GM19328 (cell line): Measurements from ENCODE around the gene DPEP1.

Experiments used
- ATAC-seq: cut with Tn5 transposase; IDR thresholded peaks from one replicate; pipeline ENCODE4 v1.9.1; 2021; ENCODE audit warnings: mild to moderate bottlenecking, moderate library complexity; ENCODE audit not compliant: unreplicated experiment

The DPEP1 gene

GRCh38 chr16:89598199-89598598 lies 15.2 kb upstream of the DPEP1 start:
- no peak for ATAC-seq

DNA sequence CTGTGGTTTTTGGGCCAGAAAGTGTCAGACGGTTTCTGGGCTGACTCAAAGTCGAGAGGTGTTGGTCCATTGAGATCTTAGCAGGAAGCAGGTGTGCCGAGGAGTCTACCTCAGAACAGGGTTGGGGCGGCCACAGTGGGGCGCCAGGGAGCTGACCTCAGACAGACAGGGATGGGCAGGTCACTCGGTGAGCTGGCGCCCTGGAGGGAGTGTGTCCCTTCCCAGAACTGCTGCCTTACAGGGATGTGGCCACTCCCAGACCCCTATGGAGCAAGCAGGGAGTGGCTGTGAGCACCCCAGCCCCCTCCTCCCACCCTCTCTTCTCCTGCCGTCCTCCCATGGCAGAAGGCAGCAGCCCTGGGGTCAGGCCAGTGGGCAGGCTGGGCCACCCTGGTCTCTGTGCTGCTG lies 14.0 kb upstream of the DPEP1 start:
- no peak for ATAC-seq

GRCh38 chr16:89599902-89600301 lies 13.5 kb upstream of the DPEP1 start:
- ATAC-seq, result no peak

- no peak for ATAC-seq
Measured at GRCh38 chr16:89600427-89600826, 13.0 kb upstream of the DPEP1 start.

DNA sequence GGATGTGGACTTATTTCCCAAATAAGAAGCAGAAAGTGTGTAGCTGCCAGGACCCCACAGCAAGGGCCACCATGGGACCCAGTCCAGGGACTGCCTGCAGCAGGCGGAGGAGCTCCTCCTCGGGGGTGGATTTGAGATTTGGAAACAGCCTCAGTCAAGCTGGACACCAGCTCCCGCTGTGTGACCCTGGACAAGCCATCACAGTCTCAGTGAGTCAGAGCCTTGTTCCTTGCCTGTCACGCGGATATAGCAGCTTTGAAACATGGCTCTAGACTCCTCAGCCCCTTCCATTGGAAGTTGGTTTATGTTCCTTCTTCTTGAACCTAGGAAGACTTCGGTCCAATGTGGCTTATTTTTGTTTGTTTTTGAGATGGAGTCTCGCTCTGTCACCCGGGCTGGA lies 12.5 kb upstream of the DPEP1 start:
- ATAC-seq, result no peak

DNA sequence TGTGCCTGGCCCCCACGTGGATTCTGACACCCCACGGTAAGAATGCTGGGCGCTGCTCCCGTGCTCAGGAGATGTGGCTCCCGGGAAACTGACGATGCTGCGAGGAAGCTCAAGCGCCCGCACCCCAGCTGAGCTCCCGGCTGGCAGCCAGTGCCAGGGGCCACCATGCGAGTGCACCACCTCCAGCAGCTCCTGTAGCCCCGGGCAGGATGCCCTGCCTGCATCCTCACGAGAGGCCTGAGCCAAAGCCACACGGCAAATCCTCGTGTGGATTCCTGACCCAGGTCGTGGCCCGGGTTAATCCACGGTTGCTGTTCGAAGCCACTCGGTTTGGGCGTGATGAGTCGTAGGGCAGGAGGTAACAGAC lies 11.6 kb upstream of the DPEP1 start:
- no peak for ATAC-seq

DNA sequence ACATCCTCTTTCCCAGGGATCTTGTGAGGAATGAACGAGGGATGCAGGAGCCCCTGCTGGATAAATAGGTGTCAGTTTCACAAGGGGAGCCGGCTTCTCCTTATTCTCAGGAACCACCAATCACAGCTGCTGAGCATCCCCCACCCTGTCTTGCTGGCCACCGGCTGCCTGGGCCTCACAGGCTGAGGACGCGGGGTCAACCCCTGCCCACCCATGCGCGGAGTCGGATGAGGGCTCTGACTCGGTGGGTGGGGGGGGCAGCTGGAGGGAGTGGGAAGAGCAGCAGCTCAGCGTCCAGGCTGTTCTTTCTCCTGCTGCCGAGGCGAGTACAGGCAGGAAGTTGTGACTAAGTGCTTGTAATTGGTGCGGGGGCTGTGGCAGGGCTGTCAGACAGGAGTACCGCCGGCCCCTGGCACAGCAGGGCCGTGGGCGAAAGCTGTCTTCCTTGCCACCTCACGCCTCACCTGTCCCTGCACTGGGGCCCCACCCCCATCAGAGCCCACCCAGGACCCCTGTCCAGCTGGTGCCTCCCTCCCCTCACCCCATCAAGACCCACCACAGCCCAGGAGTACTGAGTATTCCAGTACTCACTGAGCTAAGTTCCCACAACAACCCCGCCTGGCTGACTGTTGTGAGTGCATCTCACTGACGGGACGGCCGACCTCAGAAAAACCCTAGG lies 11.0 kb upstream of the DPEP1 start:
- no peak for ATAC-seq

- ATAC-seq, result no peak
Measured at GRCh38 chr16:89602952-89603590, 10.4 kb upstream of the DPEP1 start.

DNA sequence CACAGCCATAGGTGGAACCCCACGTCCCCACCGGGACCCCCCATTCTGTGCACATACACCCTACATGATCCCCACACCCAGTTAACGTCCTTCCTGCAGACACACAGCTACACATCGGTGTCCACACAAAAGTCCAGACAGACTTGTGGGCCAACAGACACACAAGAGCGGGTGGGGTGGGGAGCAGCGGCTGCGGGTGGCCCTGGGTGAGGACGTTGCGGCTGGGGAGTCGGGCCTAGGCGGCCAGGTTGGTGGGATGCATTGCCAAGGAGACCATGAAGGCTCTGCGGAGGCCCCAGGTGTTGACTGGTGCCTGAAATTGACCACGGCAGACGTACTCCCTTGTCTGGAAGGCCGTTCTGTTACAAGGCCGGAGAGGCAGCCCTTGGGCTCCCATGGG lies 8.7 kb upstream of the DPEP1 start:
- no peak for ATAC-seq

GRCh38 chr16:89605186-89605970 lies 8.1 kb upstream of the DPEP1 start:
- no peak for ATAC-seq

GRCh38 chr16:89606006-89606405 lies 7.4 kb upstream of the DPEP1 start:
- ATAC-seq, result no peak

DNA sequence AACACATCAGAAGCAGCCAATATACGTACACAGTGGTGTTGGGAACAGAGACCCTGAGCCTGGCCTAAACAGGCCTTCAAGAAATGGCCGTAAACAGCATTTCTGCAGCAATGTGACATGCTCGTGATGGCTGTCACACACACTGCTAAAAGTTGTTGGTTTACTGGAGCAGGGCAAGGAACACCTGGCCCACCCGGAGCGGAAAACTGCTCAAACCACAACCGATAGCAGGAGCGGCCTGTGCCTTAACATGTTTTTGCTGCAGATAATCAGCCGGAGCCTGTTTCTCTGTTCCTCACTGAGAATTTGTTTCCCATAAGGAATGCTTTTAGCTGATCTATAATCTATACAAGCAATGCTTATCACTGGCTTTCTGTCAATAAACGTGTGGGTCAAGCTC lies 6.0 kb upstream of the DPEP1 start:
- no peak for ATAC-seq

DNA sequence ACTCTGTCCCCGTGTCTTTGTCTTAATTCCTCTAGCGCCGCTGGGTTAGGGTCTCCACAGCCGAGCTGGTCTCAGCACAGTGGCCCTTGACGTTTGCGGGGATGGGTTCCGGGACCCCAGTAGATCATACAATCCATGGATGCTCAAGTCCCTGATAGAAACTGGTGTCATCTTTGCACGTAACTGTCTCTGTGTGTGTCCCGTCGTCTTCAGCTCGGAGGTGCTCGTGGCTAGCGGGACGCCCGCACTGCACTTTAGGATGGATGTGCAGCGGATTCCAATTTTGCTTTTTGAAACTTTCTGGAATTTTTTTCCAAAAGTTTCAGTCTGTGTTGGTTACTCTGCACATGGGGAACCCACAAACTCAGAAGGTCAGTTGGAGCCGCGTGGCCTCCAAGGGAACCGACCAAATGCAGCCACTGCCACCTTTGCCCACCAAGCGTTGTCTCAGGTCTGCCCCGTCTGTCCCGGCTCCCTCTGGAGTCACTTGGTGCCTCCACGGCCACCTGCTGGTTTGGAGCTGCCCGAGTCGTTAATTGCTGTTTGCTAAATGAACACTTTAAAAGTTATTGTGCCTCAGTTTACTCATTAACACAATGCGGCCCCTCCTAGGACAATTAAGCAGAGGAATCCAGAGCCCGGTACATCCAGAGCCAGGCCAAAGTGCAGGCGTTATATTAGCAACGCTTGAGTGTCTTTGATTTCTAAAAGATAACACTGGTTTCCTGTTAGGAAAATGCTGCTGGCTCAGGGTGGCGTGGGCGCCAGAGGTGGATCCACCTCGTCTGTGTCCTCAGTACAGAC lies 5.3 kb upstream of the DPEP1 start:
- ATAC-seq, result no peak

DNA sequence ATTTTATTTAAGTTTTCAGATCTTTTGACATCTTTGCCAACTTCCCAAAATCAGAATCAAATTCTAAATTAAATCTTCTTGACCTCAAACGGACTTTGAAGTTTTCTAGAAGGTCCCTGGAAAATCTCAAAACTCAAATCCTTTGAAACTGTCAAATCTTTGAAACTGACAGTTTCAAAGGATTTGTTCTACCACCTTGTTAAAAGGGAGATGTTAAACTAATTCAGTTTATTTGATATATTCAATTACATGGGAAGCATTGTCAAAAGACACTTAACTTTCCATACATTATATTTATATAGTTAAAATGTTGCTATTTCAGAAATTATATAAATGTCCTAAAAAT lies 3.4 kb upstream of the DPEP1 start:
- no peak for ATAC-seq

DNA sequence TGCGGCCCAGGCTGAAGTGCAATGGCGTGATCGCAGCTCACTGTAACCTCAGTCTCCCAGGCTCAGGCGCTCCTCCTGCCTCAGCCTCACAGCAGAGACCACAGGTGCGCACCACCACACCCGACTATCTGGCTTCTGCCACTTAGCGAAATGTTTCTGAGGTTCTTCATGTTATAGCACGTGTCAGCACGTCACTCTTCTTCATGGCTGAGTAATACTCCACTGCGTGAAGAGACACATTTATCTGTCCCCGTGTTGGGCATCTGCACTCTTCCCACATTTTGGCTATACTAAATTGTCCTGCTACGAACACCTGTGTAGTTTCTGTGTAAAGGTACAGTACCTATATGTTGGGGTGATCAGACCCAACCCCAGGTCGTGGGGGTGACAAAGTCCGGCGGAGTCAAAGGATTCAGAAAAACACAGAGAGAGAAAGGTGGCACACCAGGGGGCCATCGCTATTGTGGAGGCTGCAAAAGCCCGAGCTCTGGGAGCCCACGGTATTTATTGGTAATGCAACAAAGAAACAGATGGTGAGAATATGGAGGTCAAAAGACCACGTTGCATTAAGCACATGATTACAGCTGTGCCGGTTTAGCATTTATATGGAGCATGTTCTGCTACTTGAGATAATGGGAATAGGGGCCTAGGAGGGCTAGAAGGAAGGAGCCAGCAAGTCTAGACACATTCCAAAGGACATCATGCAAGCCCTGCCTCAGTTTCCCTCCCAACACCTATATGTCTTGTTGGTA lies 851 bp upstream of the DPEP1 start:
- no peak for ATAC-seq

- ATAC-seq, result no peak
Measured at GRCh38 chr16:89613954-89614459, 565 bp downstream of the DPEP1 start.

- no peak for ATAC-seq
Measured at GRCh38 chr16:89615176-89615575, 1.7 kb downstream of the DPEP1 start.

GRCh38 chr16:89615596-89616090 lies 2.2 kb downstream of the DPEP1 start:
- ATAC-seq, result no peak

GRCh38 chr16:89616623-89617022 lies 3.2 kb downstream of the DPEP1 start:
- no peak for ATAC-seq

DNA sequence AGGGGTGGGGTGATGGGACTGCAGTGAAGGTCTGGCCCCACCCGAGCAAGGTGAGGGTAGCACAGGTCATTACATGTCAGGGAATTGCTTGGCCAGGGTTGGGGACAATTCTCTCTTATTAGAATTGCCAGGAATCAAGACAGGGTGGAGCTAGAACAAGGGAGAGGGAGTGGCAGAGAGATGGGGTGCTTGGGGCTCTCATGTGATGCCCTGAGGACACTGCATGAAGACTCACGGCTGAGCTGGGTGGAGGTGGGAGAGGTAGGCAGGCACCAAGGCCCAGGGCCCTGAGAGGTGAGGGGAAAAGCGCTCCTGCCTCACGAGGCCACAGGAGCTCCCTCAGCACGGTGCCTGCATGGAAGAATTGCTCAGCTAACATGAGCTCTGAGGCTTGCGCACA lies 3.6 kb downstream of the DPEP1 start:
- ATAC-seq, result no peak
